ENCODE data around the gene SV2A. TPM values are rescaled to one million over a fixed set of nuclear protein-coding genes. Genes with fewer than 3 reads are reported as not detected.

The SV2A gene
- total RNA-seq, 1 donor from 2014 or later, result 16.0 TPM

Other genes with a start within 250 kb of the SV2A start
- gene FCGR1A, start 135.2 kb downstream of the SV2A start, total RNA-seq, result not detected in 3 replicates
- 9.4 to 11.5 TPM (median 10.5 TPM) in 3 replicates for gene BOLA1, start 18.3 kb downstream of the SV2A start, total RNA-seq
- 54.7 to 63.9 TPM (median 58.2 TPM) in 3 replicates for gene SF3B4, start 10.0 kb upstream of the SV2A start, total RNA-seq
- 15.4 to 22.3 TPM (median 17.6 TPM) in 3 replicates for gene MTMR11, start 19.0 kb upstream of the SV2A start, total RNA-seq
- 24.5 to 29.0 TPM (median 25.3 TPM) in 3 replicates for gene OTUD7B, start 92.9 kb upstream of the SV2A start, total RNA-seq
- gene VPS45, start 149.9 kb upstream of the SV2A start, total RNA-seq, result 28.7 to 55.3 TPM (median 33.1 TPM) in 3 replicates
- 40.7 to 55.4 TPM (median 52.5 TPM) in 3 replicates for gene PLEKHO1, start 232.1 kb upstream of the SV2A start, total RNA-seq